HG02642 (cell line): ENCODE results near the gene SMYD3.

ENCODE experiments used
- ATAC-seq: cut with Tn5 transposase; IDR thresholded peaks from one replicate; pipeline ENCODE4 v1.9.1; 2021; ENCODE audit warnings: mild to moderate bottlenecking; ENCODE audit not compliant: unreplicated experiment, poor library complexity

Gene SMYD3

GRCh38 chr1:246232126-246232525 is 275.0 kb downstream of the SMYD3 start:
- no peak for ATAC-seq

DNA sequence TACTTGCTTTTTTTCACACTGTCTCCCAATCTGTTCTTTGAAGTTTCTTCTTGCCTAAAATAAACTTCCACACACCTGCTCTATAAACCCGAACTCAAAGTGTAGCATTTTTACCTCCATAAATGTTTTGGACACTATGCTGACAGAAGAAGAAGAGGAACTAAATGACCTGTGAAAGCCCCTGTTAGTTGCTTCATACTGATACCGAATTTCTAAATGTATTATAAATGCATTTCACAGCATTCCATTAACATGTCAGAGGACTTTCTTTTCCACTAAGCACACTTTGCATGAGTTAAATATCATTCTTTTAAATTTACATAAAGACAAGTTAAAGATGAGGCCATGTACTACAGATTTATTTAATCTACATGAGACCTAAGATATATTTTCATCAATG is 281.0 kb downstream of the SMYD3 start:
- ATAC-seq, result no peak

DNA sequence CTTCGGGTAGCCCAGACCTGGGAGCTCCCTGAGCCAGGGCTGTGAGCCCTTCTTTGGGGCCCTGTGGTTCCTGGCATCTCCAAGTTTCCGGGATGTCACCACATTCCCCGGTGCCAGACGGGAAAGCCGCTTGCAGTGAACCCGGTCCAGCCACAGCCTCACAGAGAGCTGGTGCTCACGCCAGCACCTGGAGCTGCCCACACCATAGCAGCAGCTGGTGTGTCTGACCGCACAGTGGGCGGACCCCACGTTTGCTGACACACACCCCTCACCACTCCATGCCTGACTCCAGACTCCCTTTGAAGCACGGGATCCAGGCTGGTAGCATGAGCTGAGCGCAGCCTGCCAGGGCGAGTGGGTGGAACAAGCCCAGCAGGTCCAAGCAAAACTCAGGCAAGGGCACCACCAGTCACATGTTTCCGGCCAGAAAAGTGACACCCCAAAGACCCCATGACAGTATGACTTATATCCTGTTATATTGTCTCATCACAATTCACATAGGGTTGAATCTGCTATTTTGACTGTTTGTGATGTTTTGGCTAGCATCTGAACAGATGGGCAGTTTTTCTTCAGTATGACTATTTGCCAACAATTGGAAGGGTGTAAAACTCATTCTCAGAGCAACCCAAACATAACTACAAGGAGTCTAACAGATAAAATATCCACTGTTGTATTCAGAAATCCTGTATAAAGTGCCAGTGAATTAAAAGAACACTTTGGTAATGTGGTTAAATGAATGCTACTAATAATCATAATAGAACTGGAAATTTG is 285.4 kb downstream of the SMYD3 start:
- no peak for ATAC-seq

DNA sequence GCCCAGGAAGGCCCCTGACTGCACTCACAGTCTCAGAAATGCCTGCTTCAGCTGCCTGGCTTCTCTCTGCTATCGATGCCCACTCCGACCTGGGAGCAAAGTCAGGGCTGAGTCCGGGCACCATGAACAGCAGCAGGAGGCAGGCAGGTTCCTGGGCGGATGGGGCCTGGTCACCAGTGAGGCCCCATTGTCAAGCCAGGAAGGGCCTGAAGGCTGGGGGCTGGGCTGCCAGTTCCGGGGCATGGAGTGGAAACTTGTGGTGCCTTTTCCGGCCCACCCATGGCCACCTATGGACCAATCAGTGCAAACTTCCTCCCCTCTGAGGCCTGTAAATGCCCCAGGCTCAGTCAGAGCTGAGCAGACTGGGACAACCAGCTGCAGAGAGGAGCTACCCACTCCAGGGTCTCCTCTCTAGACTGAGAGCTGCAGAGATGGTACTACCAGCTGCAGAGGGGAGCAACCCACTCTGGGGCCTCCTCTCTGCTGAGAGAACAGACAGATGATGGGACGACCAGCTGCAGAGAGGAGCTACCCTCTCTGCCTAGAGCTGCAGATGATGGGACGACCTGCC is 286.5 kb downstream of the SMYD3 start:
- ATAC-seq, result no peak

DNA sequence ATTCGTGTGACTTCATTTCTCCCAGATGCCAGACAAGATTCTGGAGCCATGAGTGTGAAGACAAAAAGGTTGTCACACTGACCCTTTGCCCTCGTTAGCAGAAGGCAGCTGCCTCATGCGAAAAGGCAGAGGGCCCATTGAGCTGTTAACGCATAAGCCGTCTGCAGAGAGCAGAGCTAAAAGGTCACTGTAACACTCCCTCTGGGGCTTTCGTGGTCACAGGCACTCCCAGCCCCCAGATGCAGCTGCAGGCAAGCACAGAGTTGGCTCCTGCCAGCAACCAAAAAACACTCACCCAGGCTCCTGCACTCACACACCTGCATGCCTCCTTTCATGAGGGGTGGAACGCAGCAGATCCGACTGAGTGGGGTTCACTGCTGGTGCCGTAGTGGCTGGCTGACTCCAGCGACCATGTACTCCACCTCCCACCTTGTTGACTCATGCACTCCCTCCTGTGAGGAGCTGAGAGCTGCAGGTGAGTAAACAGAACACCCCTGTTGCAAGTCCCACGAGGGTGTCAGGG is 287.5 kb downstream of the SMYD3 start:
- peak; percentile 52 for ATAC-seq

DNA sequence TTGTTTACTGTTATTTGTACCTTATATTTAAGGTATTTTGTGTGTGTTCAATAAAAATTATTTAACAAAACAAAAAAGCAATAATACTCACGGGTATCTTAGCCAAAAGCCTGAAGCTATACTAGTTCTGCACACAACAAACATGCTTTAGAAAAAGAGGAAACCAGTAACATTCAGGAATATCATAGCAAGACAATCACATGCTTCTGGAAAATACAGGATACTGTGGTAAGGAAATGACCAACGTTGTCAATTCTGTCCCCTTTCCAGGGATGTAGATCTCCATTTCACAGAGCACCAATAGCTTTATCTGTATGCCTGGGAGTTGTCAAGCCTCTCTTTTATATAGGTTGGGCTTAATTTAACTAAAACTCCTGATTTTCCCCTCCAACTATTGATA is 288.4 kb downstream of the SMYD3 start:
- ATAC-seq, result no peak

DNA sequence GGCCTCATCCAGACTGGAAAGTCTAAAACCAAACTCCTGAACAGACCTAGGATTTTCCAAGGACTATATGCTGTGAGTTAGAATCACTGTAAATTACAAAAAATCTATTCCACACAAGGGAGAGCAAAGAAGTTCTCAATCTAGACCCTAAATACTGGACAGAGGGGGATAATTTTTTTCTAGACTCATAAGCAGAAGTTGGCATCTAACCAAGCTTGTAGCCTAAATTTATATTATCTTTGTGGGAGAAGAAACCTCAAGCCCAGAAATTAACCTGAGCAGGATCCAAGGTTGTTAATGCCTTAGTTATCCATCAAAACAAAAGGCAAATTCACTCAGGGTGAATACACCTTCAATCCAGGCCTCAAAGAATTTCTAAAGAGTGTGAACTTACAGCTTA is 290.2 kb downstream of the SMYD3 start:
- ATAC-seq, result no peak

GRCh38 chr1:246215510-246215903 is 291.6 kb downstream of the SMYD3 start:
- ATAC-seq, result no peak

GRCh38 chr1:246214708-246215509 is 292.2 kb downstream of the SMYD3 start:
- ATAC-seq, result peak; percentile 93

DNA sequence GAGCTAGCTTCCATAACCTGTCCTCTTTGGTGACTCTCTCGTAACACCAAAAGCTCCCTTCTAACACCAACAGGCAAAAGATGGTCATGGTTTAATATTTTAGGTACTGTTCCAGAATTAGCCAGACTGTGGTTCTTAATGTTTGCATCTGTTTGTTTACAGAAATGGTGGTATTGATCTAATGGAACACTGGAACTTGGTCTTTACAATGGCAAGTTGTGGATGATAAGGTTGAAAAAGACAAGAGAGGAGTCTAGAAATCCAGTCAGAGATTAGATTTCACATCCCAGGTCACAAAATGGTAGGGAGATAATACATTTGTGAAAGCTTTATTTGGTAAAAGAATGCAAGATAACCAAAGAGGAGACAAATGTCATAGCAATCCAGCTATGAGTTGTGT is 293.1 kb downstream of the SMYD3 start:
- ATAC-seq, result no peak

- ATAC-seq, result no peak
Measured at GRCh38 chr1:246213502-246213901, 293.6 kb downstream of the SMYD3 start.

- ATAC-seq, result no peak
Measured at GRCh38 chr1:246213036-246213435, 294.0 kb downstream of the SMYD3 start.

- no peak for ATAC-seq
Measured at GRCh38 chr1:246212013-246212412, 295.1 kb downstream of the SMYD3 start.

DNA sequence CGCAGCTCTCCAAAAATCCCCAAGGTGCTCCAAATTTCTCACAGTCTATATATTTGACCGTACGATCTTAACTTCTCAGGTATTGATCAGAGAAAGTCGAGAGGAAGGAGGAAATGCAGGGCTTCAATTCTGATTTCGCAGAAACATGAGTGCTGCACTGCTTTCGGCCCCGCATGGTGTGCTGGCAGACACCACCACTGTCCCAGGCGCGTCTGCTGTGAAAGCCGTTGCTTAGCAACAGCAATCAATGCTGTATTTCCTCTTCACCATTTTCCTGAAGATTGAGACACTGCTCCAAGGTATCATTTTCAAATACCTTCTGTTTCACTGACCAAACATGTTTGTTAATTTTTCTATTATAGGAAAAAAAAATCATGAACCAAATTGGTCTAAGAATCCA is 296.3 kb downstream of the SMYD3 start:
- no peak for ATAC-seq

GRCh38 chr1:246208105-246208504 is 299.0 kb downstream of the SMYD3 start:
- ATAC-seq, result no peak

GRCh38 chr1:246203180-246203579 is 303.9 kb downstream of the SMYD3 start:
- no peak for ATAC-seq

- no peak for ATAC-seq
Measured at GRCh38 chr1:246200738-246201137, 306.3 kb downstream of the SMYD3 start.

DNA sequence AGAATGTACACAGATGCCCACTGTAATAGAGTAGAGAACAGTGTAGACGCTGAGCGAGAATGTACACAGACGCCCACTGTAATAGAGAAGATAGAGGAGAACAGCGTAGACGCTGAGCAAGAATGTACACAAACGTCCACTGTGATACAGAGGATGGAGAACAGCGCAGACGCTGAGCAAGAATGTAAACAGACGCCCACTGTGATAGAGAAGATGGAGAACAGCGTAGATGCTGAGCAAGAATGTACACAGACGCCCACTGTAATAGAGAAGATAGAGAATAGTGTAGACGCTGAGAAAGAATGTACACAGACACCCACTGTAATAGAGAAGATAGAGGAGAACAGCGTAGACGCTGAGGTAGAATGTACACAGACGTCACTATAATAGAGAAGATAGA is 306.9 kb downstream of the SMYD3 start:
- ATAC-seq, result no peak

DNA sequence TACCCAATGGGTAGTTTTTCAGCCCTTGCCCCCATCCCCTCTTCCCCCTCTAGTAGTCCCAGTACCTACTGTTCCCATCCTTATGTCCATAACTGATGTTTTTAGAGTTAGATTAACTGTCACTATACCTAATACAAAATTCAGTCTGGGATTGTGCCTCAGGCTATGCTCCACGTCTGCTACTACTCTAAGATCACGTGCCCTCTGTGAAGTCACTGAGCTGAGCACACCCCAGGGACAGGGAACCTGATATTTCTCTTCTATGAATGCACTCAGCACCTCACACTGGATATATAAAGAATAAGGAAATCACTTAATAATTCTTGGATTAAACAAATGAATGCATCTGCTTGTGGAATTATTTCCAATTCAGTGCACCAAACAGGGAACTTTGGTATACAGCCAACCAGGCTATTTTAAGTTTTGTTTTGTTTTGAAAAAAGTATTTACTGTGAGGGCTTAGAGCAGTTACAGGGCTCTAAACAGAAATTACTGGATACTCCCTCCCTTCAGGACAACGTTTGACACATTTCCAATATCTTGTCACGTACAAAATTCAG is 307.9 kb downstream of the SMYD3 start:
- ATAC-seq, result no peak

DNA sequence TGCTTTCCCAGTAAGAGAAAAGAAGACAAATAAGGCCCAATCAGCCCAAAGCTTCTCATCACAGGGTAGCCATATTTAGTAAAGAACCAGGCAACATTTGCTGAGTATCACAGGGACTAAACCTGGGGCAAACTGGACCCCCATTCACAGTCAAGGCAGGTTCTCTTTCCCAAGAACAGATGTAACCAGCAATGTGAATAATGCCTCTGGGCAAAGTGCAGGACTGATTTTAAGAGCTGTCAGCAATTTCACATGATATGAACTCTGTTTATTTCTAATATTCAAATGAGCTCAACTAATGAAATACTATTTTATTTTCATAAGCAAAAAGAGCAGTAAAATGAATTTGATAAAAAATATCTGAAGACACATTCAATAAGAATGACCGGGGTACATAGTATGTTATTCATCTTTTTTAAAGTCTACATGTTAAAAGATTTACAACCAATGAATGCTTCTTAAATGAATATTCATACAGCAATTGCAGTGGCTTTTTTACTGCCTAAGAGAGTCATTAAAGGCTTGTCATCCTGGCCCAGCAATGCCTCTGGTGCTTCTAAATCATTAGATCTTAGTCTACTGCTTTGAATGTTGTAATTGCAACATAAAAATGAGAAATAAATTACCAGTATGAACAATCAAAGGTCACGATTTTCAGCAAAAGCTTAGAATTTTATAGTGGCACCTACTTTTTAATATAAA is 308.8 kb downstream of the SMYD3 start:
- no peak for ATAC-seq
